22Rv1 (cell line): ENCODE data around the gene DYRK1A.

ENCODE experiments used
- ZFX ChIP-seq: fragments of 450-650 bp; IDR thresholded peaks from 2 replicates; pipeline ENCODE4 v1.6.1; 2017; ENCODE audit warnings: antibody characterized with exemption, borderline replicate concordance
- TF ChIP-seq, protein P1 (sequence below): fragments of 450-650 bp; IDR thresholded peaks from 2 replicates; pipeline ENCODE4 v1.5.1; 2017; ENCODE audit warnings: mild to moderate bottlenecking

DNA sequence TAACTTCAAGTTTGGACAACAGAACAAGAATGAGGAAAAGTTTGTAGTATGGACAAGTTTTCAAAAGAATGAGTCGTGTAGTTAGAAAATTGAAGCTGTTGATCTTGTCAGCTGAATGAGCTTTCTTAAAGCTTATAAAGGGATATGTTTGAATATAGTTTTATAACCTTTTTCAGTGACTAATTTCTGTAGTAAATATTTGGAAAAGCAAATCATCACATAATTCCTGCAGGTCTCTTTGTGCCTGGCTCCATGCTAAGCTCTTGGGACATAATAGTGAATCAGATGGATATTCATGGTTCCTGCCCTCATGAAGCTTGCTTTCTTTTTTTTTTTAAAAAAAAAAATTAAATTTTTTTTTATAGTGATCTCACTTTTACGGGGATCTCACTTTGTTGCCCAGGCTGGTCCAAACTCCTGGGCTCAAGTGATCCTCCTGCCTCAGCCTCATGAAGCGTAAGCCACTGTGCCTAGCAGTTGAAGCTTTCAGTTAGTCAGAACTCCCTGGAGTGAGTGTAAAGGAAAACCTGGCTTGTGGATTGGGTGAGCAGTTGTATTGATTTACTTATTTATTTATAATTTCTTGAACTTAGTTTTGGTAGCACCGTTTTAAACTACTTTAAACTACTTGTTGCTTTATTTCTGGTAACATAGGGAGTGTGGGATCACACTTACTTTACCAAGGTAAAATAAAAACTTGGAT is 15.5 kb downstream of the DYRK1A start:
- TF ChIP-seq, protein P1, sequence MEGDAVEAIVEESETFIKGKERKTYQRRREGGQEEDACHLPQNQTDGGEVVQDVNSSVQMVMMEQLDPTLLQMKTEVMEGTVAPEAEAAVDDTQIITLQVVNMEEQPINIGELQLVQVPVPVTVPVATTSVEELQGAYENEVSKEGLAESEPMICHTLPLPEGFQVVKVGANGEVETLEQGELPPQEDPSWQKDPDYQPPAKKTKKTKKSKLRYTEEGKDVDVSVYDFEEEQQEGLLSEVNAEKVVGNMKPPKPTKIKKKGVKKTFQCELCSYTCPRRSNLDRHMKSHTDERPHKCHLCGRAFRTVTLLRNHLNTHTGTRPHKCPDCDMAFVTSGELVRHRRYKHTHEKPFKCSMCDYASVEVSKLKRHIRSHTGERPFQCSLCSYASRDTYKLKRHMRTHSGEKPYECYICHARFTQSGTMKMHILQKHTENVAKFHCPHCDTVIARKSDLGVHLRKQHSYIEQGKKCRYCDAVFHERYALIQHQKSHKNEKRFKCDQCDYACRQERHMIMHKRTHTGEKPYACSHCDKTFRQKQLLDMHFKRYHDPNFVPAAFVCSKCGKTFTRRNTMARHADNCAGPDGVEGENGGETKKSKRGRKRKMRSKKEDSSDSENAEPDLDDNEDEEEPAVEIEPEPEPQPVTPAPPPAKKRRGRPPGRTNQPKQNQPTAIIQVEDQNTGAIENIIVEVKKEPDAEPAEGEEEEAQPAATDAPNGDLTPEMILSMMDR = no peak
- TF ChIP-seq ZFX = no peak
